DND-41 (cell line): Measurements from ENCODE around the gene NR1H2.

ENCODE experiments used
- ATAC-seq: fragments of 200-7000 bp; cut with Tn5 transposase; 3 replicates; pipeline ENCODE4 v1.9.1; 2021; ENCODE audit warnings: low read depth; ENCODE audit not compliant: insufficient read depth
- DNase-seq: peaks from one replicate; pipeline ENCODE4 v3.0.0-alpha.2; 2020
- H2AFZ ChIP-seq: 2 replicates; pipeline ENCODE4 v1.6.0; 2012; ENCODE audit warnings: low read depth, low read length
- H3K27ac ChIP-seq: 2 replicates; pipeline ENCODE4 v1.5.1; 2012; ENCODE audit warnings: low read length, inconsistent platforms
- H3K27me3 ChIP-seq: fragments of 200-600 bp; sonication (generic); 2 replicates; pipeline ENCODE4 v1.6.0; 2012; ENCODE audit warnings: low read length, mild to moderate bottlenecking, inconsistent platforms; ENCODE audit not compliant: insufficient read depth, poor library complexity
- H3K36me3 ChIP-seq: 2 replicates; pipeline ENCODE4 v1.5.1; 2012; ENCODE audit warnings: low read length, inconsistent platforms; ENCODE audit not compliant: insufficient read depth
- H3K4me1 ChIP-seq: 2 replicates; pipeline ENCODE4 v1.5.1; 2012; ENCODE audit warnings: mild to moderate bottlenecking, low read length; ENCODE audit not compliant: insufficient read depth
- H3K4me2 ChIP-seq: 2 replicates; pipeline ENCODE4 v1.6.0; 2012; ENCODE audit warnings: mild to moderate bottlenecking, moderate library complexity, low read length, inconsistent platforms; ENCODE audit not compliant: insufficient read depth
- H3K4me3 ChIP-seq, 2 experiments: fragments of 200-600 bp in 1 of 2; shearing (Covaris generic) in 1 of 2; 2 replicates each; pipeline ENCODE4 v1.5.1; 2012 to 2016; ENCODE audit warnings: inconsistent platforms in 2 of 2, low read length in 2 of 2, mild to moderate bottlenecking in 2 of 2, low read depth in 1 of 2, moderate library complexity in 1 of 2
- H3K79me2 ChIP-seq: 2 replicates; pipeline ENCODE4 v1.6.0; 2012; ENCODE audit warnings: low read length, inconsistent platforms; ENCODE audit not compliant: insufficient read depth
- H3K9ac ChIP-seq: 2 replicates; pipeline ENCODE4 v1.6.0; 2012; ENCODE audit warnings: low read depth, mild to moderate bottlenecking, inconsistent platforms, low read length, moderate library complexity
- H3K9me3 ChIP-seq: 2 replicates; pipeline ENCODE4 v1.5.1; 2012; ENCODE audit warnings: low read length, moderate library complexity, mild to moderate bottlenecking, inconsistent platforms; ENCODE audit not compliant: insufficient read depth, severe bottlenecking
- H4K20me1 ChIP-seq: 2 replicates; pipeline ENCODE4 v1.6.0; 2012; ENCODE audit warnings: low read length; ENCODE audit not compliant: insufficient read depth
- EZH2 ChIP-seq: IDR thresholded peaks from 3 replicates; pipeline ENCODE4 v1.6.1; 2012; ENCODE audit warnings: borderline replicate concordance, low read depth, mild to moderate bottlenecking, moderate library complexity, low read length, inconsistent platforms; ENCODE audit not compliant: severe bottlenecking
- TF ChIP-seq, protein P1 (sequence below): IDR thresholded peaks from 2 replicates; pipeline ENCODE4 v1.5.1; 2012; ENCODE audit warnings: borderline replicate concordance, low read length, moderate library complexity, mild to moderate bottlenecking; ENCODE audit not compliant: poor library complexity, severe bottlenecking; ENCODE audit errors: extremely low read depth

Gene NR1H2

DNA sequence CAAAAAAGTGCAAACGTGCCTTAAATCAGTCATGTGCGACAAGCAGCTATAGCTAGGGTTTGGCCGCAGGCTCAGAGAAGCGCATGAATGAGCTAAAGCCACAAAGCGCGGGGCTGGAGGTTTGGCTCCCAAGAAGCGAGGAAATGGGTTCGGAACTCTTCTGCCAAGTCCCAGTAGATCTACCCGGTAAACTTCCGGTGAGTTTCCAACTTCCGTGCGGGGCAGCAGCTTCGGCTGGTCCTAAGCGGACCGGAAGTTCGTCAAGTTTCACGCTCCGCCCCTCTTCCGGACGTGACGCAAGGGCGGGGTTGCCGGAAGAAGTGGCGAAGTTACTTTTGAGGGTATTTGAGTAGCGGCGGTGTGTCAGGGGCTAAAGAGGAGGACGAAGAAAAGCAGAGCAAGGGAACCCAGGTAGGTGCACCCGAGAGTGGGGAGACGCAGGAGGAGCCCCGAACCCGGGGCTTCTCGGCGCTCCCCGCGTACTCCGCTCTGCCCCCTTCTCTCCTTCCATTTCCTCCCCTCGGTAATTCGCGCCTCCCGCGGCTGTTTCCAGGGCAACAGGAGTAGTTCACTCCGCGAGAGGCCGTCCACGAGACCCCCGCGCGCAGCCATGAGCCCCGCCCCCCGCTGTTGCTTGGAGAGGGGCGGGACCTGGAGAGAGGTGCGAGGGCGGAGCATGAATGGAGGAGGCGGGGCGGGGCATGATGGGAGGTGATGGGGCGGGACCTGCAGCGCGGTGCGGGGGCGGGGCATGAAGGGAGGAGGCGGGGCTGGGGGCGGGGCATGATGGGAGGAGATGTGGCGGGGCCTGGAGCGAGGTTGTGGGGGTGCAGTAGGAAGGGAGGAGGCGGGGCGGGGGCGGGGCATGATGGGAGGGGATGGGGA lies at the start of gene NR1H2:
Gene NR1H2 (plus strand): TSS at position 292 of the 885 bp plus-strand sequence. CDS start 1,149 bp downstream, outside the sequence.
- Histone ChIP-seq H3K9ac (peak within 1 kb of the TSS; percentile 76), H3K27me3 (no peaks in the 10 kb centered on the region), H3K27ac (peak within 1 kb of the TSS; percentile 82), H3K4me2 (peak within 1 kb of the TSS; percentile 65), H4K20me1 (peaks cover 34% of the 10 kb centered on the region), H3K9me3 (no peaks in the 10 kb centered on the region), H3K4me3 (peak within 1 kb of the TSS; percentile 61 to 63; a peak in 3 of 4 replicates), H2AFZ (peak within 1 kb of the TSS; percentile 79), H3K4me1 (peaks cover 18% of the 10 kb centered on the region), H3K79me2 (peaks cover 12% of the 10 kb centered on the region), H3K36me3 (peaks cover 42% of the 10 kb centered on the region)
- TF ChIP-seq, protein P1, sequence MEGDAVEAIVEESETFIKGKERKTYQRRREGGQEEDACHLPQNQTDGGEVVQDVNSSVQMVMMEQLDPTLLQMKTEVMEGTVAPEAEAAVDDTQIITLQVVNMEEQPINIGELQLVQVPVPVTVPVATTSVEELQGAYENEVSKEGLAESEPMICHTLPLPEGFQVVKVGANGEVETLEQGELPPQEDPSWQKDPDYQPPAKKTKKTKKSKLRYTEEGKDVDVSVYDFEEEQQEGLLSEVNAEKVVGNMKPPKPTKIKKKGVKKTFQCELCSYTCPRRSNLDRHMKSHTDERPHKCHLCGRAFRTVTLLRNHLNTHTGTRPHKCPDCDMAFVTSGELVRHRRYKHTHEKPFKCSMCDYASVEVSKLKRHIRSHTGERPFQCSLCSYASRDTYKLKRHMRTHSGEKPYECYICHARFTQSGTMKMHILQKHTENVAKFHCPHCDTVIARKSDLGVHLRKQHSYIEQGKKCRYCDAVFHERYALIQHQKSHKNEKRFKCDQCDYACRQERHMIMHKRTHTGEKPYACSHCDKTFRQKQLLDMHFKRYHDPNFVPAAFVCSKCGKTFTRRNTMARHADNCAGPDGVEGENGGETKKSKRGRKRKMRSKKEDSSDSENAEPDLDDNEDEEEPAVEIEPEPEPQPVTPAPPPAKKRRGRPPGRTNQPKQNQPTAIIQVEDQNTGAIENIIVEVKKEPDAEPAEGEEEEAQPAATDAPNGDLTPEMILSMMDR, result no peak
- TF ChIP-seq EZH2, result no peak
- ATAC-seq, result peak; percentile 91
- DNase-seq, result peak; percentile 96

DNA sequence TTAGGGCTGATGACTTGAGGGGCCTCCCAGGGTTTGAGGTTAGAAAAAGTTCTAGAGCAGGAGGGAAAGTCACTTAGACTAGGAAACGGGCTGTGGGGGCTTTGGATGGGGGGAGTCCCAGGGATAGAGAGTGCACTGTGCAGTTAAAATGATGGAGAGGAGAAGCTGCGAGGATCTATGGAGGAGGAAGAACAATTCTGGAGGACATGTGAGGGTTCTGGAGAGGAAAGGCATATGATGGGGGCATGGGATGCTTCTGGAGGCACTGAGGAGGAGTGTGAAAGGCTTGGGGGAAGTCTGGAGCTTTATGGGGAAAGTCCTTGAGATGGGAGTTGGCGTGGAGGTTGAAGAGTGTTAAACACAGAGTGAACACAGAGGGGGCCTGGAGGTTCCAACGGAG lies 49.2 kb upstream of the NR1H2 start:
- Histone ChIP-seq H3K4me2 (no peak overlapping the region), H2AFZ (no peak overlapping the region), H4K20me1 (no peaks in the 10 kb centered on the region), H3K4me3 (no peak overlapping the region), H3K9me3 (no peaks in the 10 kb centered on the region), H3K27me3 (no peaks in the 10 kb centered on the region), H3K9ac (no peak overlapping the region), H3K4me1 (peaks cover 29% of the 10 kb centered on the region), H3K79me2 (no peaks in the 10 kb centered on the region), H3K27ac (no peak overlapping the region), H3K36me3 (no peaks in the 10 kb centered on the region)
- TF ChIP-seq, protein P1, result no peak
- TF ChIP-seq EZH2, result no peak
- ATAC-seq, result no peak
- DNase-seq, result no peak

DNA sequence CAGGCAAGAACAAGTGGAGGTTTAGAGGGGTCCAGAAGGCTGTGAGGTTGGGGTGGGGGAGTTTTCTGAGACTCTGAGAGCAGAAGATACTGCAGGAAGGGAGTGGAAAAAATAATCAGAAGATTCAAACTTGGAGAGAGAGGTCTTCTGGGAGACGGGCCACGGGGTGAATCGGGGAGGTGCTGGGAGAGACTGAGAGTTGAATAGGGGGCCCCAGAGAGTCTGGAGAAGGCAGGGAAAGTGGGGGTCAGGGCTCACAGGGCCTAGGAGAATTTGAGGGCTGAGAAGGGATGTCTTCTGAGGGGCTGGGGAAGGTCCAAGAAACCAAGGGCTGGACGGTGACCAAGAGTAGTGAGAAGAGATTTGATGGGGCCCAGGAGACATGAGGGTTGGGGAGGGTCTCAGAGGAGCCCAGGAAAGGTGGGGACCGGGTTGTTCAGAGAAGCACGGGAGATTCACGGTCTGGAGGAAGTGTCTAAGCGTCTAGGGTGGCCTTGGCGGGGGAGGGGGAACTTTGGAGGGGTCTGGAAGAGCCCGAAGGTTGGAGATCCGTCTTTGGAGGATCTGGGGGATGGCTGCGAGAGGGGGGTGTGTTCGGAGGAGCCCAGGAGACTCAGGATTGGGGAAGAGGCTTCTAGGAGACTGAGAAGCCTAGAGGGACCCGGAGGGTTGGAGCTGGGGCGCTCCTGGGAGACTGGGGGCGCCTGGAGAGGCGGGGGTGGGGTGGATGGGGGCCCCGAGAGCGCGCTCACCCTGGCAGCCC lies 48.6 kb upstream of the NR1H2 start:
- no peak for DNase-seq
- H3K9me3 ChIP-seq, result no peaks in the 10 kb centered on the region
- no peak overlapping the region for H2AFZ ChIP-seq
- no peak for ATAC-seq
- H3K9ac ChIP-seq, result no peak overlapping the region
- no peaks in the 10 kb centered on the region for H3K79me2 ChIP-seq
- H3K4me2 ChIP-seq, result no peak overlapping the region
- peaks cover 35% of the 10 kb centered on the region for H3K4me1 ChIP-seq
- no peaks in the 10 kb centered on the region for H3K36me3 ChIP-seq
- no peak overlapping the region for H3K27ac ChIP-seq
- H3K27me3 ChIP-seq, result no peaks in the 10 kb centered on the region
- no peak overlapping the region for H3K4me3 ChIP-seq
- no peaks in the 10 kb centered on the region for H4K20me1 ChIP-seq
- no peak for TF ChIP-seq EZH2
- TF ChIP-seq, protein P1, result no peak
